ENCODE data around the gene USP34.
"Not testable (repeated sequence)": the region's sequence is repeated elsewhere in the genome, so short reads cannot be mapped to it uniquely, and the experiment has no call there.

USP34 gene

GRCh38 chr2:61233581-61233980 is 237.3 kb downstream of the USP34 start:
- DNase-seq, result no peak

GRCh38 chr2:61229936-61230335 is 241.0 kb downstream of the USP34 start:
- DNase-seq, result no peak

- no peak for DNase-seq
Observed at GRCh38 chr2:61222567-61222966, 248.3 kb downstream of the USP34 start.

- no peak for DNase-seq
Observed at GRCh38 chr2:61221819-61222218, 249.1 kb downstream of the USP34 start.

- DNase-seq, result no peak
Observed at GRCh38 chr2:61220768-61221167, 250.1 kb downstream of the USP34 start.

- no peak for DNase-seq
Observed at GRCh38 chr2:61218817-61219170, 252.1 kb downstream of the USP34 start.

- no peak for DNase-seq
Observed at GRCh38 chr2:61218076-61218816, 252.6 kb downstream of the USP34 start.

GRCh38 chr2:61214171-61214570 is 256.7 kb downstream of the USP34 start:
- DNase-seq, result no peak

GRCh38 chr2:61210332-61210981 is 260.4 kb downstream of the USP34 start:
- no peak for DNase-seq

- no peak for DNase-seq
Observed at GRCh38 chr2:61205132-61205531, 265.8 kb downstream of the USP34 start.

- DNase-seq, result no peak
Observed at GRCh38 chr2:61196671-61197070, 274.2 kb downstream of the USP34 start.

GRCh38 chr2:61194646-61195045 is 276.2 kb downstream of the USP34 start:
- not testable (repeated sequence) for DNase-seq

- no peak for DNase-seq
Observed at GRCh38 chr2:61193670-61194561, 277.0 kb downstream of the USP34 start.

GRCh38 chr2:61187085-61187484 is 283.8 kb downstream of the USP34 start:
- DNase-seq, result no peak

GRCh38 chr2:61185231-61185728 is 285.6 kb downstream of the USP34 start:
- DNase-seq, result no peak

GRCh38 chr2:61184263-61184662 is 286.6 kb downstream of the USP34 start:
- DNase-seq, result no peak

GRCh38 chr2:61183795-61184194 is 287.1 kb downstream of the USP34 start:
- no peak for DNase-seq

- DNase-seq, result no peak
Observed at GRCh38 chr2:61182059-61182383, 288.9 kb downstream of the USP34 start.

- no peak for DNase-seq
Observed at GRCh38 chr2:61181382-61182058, 289.4 kb downstream of the USP34 start.

- no peak for DNase-seq
Observed at GRCh38 chr2:61180686-61181085, 290.2 kb downstream of the USP34 start.

- DNase-seq, result no peak
Observed at GRCh38 chr2:61179701-61180639, 290.9 kb downstream of the USP34 start.
